Activated T-helper 17 cell treated with anti-CD3 and anti-CD28 coated beads, Interleukin-2, amount 50 U/mL, for 72 hours (primary cell): Measurements from ENCODE around the gene BBS9. TPM values are rescaled to one million over a fixed set of nuclear protein-coding genes. Genes with fewer than 3 reads are reported as not detected.
A peak's percentile ranks its signal among the peaks of the same experiment; 100 is the strongest.
"Not testable (repeated sequence)": the region's sequence is repeated elsewhere in the genome, so short reads cannot be mapped to it uniquely, and the experiment has no call there.

ENCODE experiments used
- ATAC-seq: fragments of 150-1000 bp; cut with Tn5 transposase; replicated peaks from 2 replicates; pipeline ENCODE4 v1.10.0; 2021; ENCODE audit warnings: mild to moderate bottlenecking, moderate library complexity
- H3K27ac Mint-ChIP-seq: one replicate; pipeline ENCODE4 v1.8.0; 2022; ENCODE audit warnings: mixed read lengths
- H3K27me3 Mint-ChIP-seq: one replicate; pipeline ENCODE4 v1.8.0; 2022; ENCODE audit warnings: mixed read lengths
- H3K36me3 Mint-ChIP-seq: one replicate; pipeline ENCODE4 v1.8.0; 2022; ENCODE audit warnings: low read depth, mild to moderate bottlenecking, mixed read lengths
- H3K4me1 Mint-ChIP-seq: one replicate; pipeline ENCODE4 v1.8.0; 2022; ENCODE audit warnings: mixed read lengths
- H3K4me3 Mint-ChIP-seq: one replicate; pipeline ENCODE4 v1.8.0; 2022; ENCODE audit warnings: mild to moderate bottlenecking, mixed read lengths
- H3K9me3 Mint-ChIP-seq: one replicate; pipeline ENCODE4 v1.8.0; 2022; ENCODE audit warnings: mixed read lengths
- total RNA-seq, 2 donors: library from RNA; stranded (reverse); gene quantifications; one replicate each; pipeline ENCODE4 v1.2.3, GENCODE V29; 2022

The BBS9 gene
- total RNA-seq = 10 to 100 TPM; 11.3 to 14.4 TPM

DNA sequence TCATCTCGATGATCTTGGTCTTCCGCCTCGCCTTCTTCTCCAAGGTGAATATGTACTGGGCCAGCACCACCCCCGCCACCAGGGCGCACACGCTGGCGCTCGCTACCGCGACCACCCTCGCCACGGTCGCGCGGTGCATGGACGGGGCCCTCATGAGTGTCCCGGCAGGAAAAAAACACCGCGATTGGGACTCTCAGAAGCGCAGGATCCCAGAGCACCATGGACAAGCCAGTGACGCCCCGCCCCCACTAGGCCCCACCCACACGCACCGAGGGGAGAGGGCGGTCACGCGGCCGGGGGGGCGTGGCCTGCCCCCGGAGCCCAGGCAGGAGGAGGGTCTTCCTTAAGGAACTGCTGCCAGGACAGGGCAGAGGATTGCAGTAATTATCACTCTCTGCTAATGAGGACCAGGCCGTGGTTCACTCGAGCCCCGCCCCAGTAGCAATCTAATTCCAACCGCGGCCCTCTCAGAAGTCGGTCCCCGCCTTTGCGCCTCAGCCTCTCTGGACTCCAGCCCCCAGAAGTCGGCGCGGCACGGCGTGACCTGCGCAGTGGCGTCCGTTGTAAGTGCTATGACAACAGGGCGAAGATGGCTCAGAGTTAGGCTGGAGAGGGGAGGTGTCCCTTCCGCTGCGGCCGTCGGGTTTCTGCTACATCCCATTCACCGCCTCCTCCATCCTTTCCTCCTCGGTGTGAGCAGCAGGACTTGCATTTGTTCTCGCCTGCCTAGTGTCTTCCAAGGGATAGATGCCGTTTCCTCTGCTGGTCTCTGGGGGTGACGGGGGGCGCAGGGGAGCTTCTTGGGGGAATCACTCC is at the start of gene BBS9:
Gene BBS9, plus strand, starts transcription at position 575 of the 816 bp plus-strand sequence. CDS start 16,689 bp downstream, outside the sequence.
- H3K36me3 Mint-ChIP-seq = no peaks in the 10 kb centered on the region
- peak; percentile 98 for ATAC-seq
- peak within 1 kb of the TSS; percentile 90 for H3K27ac Mint-ChIP-seq
- no peaks in the 10 kb centered on the region for H3K27me3 Mint-ChIP-seq
- H3K4me3 Mint-ChIP-seq = peak within 1 kb of the TSS; percentile 95
- peaks cover 6% of the 10 kb centered on the region for H3K4me1 Mint-ChIP-seq
- no peaks in the 10 kb centered on the region for H3K9me3 Mint-ChIP-seq

DNA sequence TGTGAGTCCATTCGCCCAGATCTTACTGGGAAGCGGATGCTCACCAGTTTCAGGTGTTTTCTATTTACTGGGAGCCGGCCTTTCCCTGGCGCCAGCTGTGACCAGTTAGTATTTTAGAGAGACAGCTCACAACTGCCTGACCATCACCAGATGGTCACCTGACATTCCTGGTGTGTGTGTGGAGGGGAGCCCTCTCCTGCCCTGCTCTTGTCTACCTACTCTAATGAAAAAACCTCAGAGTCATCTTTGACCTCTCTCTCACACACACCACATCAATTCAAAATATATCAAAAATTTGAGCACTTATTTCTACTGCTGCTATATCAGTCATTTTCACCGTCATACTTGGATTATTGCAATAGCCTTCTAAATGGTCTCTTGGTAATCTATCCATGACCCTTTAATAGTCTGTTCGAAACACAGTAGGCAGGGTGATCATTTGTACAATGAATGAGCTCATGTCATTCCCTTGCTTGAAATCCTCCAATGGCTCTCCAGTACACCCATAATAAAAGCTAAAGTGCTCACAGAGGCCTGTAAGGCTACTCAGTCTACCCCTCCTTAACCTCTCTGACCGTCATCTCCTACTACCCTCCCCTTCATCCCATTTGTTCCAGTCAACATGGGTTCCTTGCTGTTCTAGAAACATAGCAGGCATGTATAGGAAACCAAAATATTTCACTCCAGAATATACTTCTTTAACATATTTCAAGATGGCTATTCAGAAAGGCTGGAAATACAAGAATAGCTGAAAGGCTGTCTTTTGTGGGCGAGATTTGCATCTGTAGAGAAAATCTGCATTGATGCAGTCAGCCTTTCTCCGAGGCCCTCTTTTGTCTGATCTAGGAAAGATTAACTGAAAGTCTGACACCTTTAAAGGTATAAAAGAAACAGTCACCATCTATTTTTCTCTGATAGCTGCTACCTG is 49.3 kb upstream of the BBS9 start:
- Mint-ChIP-seq H3K4me1 (no peaks in the 10 kb centered on the region), H3K4me3 (no peak overlapping the region), H3K27ac (no peak overlapping the region), H3K9me3 (no peaks in the 10 kb centered on the region), H3K36me3 (no peaks in the 10 kb centered on the region), H3K27me3 (no peaks in the 10 kb centered on the region)
- ATAC-seq = no peak

DNA sequence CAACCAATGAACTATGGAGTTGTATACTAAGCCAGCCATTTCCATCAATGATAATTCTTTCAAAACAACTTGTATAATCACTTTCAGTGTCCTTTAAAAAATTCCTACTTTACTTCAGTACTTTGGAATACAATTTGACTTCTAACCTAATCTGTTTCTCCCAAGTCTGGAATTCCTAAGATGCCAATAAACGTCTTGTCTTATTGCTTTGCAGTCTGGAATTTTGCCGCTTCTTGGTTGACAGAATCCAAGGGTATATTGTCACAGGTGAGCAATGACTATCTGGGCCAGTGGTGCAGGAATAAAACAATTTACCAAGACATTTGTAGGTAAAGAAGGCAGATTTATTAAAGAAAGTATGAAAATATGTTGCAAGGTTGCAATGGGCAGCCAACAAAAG is 42.0 kb upstream of the BBS9 start:
- no peaks in the 10 kb centered on the region for H3K9me3 Mint-ChIP-seq
- no peak overlapping the region for H3K27ac Mint-ChIP-seq
- H3K4me3 Mint-ChIP-seq = no peak overlapping the region
- no peak for ATAC-seq
- H3K4me1 Mint-ChIP-seq = no peaks in the 10 kb centered on the region
- H3K36me3 Mint-ChIP-seq = no peaks in the 10 kb centered on the region
- H3K27me3 Mint-ChIP-seq = no peaks in the 10 kb centered on the region

DNA sequence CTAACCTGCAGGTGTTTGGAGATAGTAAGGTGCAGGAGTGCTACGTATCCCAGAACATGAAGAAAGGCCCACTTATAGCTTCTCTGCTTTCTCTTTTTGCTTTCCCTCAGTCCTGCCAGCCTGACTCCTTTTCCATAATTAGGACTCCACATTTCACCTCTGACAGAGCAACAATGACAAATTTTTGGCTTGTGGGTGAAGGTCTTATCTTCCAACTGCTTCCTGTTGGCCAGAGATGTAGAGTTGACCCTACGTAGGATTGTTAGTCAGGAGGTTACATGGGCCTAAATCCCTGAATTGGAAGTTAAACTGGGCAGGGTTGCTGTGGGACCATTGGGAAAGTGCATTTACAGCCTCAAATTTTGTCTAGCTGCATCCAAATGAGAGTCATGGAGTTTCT is 41.5 kb upstream of the BBS9 start:
- H3K4me3 Mint-ChIP-seq = no peak overlapping the region
- no peak for ATAC-seq
- no peaks in the 10 kb centered on the region for H3K27me3 Mint-ChIP-seq
- no peak overlapping the region for H3K27ac Mint-ChIP-seq
- H3K4me1 Mint-ChIP-seq = no peaks in the 10 kb centered on the region
- no peaks in the 10 kb centered on the region for H3K9me3 Mint-ChIP-seq
- peaks cover 4% of the 10 kb centered on the region for H3K36me3 Mint-ChIP-seq

DNA sequence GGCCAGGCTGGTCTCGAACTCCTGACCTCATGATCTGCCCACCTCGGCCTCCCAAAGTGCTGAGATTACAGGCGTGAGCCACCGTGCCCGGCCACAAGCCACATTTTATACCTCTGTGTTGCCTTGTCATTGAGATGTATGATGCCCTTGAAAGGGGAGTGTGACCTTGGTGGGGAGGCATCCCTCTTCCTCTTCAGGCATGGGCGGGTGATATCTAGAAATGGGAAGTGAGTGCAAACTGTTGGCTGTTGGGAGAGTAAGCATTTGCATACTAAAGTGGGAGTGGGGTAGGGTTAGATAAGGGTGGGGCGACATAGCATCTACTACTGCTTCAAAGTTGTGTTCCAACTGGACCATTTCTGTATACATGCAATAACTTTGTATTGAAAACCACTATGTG is 40.2 kb upstream of the BBS9 start:
- Mint-ChIP-seq H3K27me3 (no peaks in the 10 kb centered on the region), H3K27ac (no peak overlapping the region), H3K4me3 (no peak overlapping the region), H3K36me3 (peaks cover 16% of the 10 kb centered on the region), H3K9me3 (no peaks in the 10 kb centered on the region), H3K4me1 (no peaks in the 10 kb centered on the region)
- ATAC-seq = no peak

DNA sequence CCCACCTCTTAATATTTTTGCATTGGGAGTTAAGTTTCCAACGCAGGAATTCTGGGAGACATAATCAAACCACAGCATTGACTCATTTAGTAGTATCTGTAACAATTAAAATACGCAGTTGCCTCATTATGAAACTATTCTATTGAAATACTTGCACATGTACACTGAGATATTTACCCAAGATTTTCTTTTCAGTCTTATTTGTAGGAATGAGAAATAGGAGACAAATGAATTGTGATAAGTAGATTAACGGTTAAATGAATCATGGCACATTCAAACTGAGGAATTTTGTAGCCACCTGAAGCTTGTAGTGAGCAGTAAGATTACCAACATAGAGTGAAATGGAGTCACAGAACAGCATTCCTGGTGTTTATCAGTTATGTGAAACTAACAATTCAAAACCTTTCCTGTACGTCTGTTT is 38.2 kb upstream of the BBS9 start:
- no peaks in the 10 kb centered on the region for H3K9me3 Mint-ChIP-seq
- H3K36me3 Mint-ChIP-seq = peaks cover 36% of the 10 kb centered on the region
- no peaks in the 10 kb centered on the region for H3K4me1 Mint-ChIP-seq
- H3K27me3 Mint-ChIP-seq = no peaks in the 10 kb centered on the region
- no peak overlapping the region for H3K4me3 Mint-ChIP-seq
- ATAC-seq = no peak
- H3K27ac Mint-ChIP-seq = peak overlapping the region; percentile 16

DNA sequence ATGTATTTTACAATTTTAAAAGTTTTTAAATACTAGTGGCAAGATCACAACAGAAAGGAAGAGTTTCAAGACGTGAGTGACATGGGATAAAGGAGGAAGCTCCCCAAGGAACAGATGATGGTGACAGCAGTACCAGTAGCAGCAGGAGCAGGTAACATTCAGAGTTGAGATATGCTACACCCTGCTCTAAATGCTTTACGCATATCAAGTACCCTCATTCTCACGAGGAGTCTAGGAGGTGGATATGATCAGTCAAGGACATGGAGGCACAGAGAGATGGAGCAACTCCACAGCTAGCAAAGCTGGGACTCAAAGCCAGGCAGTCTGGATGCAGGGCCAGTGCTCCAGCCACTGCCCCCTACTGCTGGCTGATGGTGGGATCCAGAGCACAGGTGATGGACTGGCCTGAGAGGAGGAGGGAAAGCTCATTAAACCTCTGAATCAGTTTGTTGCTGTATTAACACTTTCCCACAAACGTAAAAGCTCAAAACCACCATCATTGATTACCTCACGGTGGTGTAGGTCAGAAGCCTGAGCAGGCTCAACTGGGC is 37.6 kb upstream of the BBS9 start:
- ATAC-seq = no peak
- Mint-ChIP-seq H3K27me3 (no peaks in the 10 kb centered on the region), H3K4me3 (no peak overlapping the region), H3K4me1 (no peaks in the 10 kb centered on the region), H3K9me3 (no peaks in the 10 kb centered on the region), H3K36me3 (peaks cover 42% of the 10 kb centered on the region), H3K27ac (peak overlapping the region; percentile 16)

DNA sequence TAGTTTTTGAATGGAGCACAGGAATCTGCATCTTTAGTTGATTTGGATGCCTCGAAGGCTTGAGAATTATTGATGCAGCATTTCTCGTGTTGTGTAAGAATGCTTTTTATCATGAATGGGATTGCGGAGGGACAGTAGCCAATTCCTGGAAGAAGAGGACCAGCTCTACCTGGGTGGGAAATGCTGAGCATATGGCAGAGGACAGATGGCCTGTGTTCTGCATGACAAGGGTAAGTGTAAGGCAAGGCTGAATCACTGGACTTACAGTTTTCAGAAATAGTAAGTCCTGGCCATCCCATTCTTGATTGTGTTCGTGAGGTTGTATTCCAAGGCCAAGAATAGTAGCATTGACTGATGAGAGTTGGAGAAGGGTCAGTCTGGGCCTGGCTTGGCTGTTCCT is 36.1 kb upstream of the BBS9 start:
- peaks cover 58% of the 10 kb centered on the region for H3K36me3 Mint-ChIP-seq
- peak overlapping the region; percentile 50 for H3K27ac Mint-ChIP-seq
- no peaks in the 10 kb centered on the region for H3K9me3 Mint-ChIP-seq
- no peaks in the 10 kb centered on the region for H3K4me1 Mint-ChIP-seq
- H3K4me3 Mint-ChIP-seq = no peak overlapping the region
- ATAC-seq = no peak
- H3K27me3 Mint-ChIP-seq = no peaks in the 10 kb centered on the region

DNA sequence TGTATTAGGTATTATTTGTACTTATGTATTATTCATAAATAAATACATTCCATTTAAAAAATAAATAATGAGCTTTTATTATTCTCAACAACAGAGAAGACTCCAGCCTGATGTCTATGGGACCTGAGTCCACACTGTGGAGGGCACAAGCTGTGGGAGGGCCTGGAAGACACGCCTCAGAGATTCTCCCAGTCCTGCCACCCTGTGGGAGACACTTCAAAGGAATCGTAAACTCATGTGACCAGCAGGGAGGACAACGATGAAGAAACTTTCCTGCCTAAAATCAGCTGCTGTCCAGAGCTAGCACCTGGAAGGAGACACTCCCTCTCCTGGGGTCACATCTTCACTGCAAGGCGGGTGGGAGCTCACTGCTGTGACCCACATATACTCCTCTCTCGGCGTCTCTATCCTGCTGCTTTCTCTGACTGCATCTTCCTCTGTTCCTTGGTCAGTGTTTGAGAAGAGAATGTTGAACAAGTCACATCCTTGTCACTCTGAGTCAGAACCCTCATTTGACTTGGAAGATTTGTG is 34.6 kb upstream of the BBS9 start:
- not testable (repeated sequence) for H3K27me3 Mint-ChIP-seq, H3K4me3 Mint-ChIP-seq, H3K9me3 Mint-ChIP-seq, ATAC-seq, H3K27ac Mint-ChIP-seq, H3K4me1 Mint-ChIP-seq
- H3K36me3 Mint-ChIP-seq = peaks cover 73% of the 10 kb centered on the region

DNA sequence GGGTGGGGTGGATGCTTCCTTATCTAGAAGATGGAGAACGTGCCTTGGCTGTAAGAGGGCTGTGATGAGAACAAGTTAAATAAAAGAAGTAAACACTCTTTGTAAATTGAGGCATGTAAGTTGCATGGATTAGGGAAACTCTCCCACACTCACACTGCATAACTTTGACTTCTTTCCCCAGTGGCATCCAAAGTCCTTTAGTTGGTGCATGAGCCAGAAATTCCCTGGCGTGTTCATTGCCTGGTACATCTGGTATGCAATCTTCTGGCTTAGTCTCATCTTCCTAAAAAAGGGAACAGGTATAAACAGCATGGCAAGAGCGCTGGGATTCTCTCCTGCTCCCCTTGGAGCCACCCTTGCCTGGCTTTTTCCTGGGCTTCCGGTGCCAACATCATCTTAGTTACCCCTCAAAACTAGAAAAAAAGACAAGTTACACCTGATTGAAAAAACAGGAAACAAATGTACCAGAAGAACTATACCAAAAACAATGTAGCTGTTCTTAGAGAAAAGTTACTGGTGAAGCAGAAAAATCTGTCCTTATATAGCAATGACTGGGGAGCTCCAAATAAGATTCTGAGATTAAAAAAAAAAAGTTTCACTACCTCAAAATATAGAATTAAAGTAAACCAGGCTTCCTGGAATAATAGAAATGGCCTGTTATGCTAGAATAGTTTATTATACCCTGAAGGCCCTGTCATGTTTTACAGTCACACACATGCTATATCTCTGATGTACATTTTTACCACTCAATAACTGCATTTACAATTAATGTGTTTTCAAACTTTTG is 30.0 kb upstream of the BBS9 start:
- peaks cover 100% of the 10 kb centered on the region for H3K36me3 Mint-ChIP-seq
- no peak overlapping the region for H3K4me3 Mint-ChIP-seq
- no peaks in the 10 kb centered on the region for H3K4me1 Mint-ChIP-seq
- no peak for ATAC-seq
- no peaks in the 10 kb centered on the region for H3K9me3 Mint-ChIP-seq
- H3K27me3 Mint-ChIP-seq = no peaks in the 10 kb centered on the region
- H3K27ac Mint-ChIP-seq = no peak overlapping the region

DNA sequence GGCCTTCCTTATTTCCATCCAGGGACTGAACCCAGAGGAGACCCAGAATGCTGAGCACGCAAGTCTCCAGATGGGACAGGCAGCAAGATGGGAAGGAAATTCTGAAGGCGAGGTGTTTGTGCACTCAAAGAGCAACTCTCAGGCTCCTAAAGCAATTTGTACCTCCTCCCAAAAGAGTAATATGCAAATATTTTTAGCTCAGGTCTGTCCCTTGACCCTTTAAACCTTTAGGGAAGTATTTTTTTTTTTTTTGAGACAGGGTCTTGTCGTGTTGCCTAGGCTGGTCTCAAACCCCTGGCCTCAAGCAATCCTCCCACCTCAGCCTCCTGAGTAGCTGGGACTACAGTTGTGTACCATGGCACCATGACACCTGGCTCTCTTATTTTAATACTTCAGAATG is 28.6 kb upstream of the BBS9 start:
- H3K27ac Mint-ChIP-seq = no peak overlapping the region
- H3K4me1 Mint-ChIP-seq = peaks cover 7% of the 10 kb centered on the region
- H3K4me3 Mint-ChIP-seq = no peak overlapping the region
- no peaks in the 10 kb centered on the region for H3K9me3 Mint-ChIP-seq
- ATAC-seq = no peak
- peaks cover 86% of the 10 kb centered on the region for H3K36me3 Mint-ChIP-seq
- H3K27me3 Mint-ChIP-seq = no peaks in the 10 kb centered on the region

DNA sequence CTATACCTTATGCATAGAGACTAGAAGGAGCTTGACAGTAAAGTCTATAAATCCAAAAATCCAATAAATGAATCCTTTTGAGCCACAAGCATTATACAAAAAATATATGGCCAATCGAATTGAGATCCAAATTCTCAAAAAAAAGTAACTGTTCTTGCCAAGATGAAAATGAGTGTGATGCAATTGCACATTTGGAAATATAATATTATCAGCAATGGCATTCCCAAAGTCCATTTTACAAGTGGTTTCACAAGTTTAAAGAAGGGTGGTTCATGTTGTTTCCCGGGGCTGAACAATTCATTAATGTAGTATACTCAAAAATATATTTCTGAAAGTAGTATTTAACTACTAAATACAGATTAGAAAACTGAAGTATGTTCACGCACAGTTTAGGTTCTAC is 27.5 kb upstream of the BBS9 start:
- peaks cover 7% of the 10 kb centered on the region for H3K4me1 Mint-ChIP-seq
- no peaks in the 10 kb centered on the region for H3K9me3 Mint-ChIP-seq
- no peak overlapping the region for H3K4me3 Mint-ChIP-seq
- ATAC-seq = no peak
- peaks cover 75% of the 10 kb centered on the region for H3K36me3 Mint-ChIP-seq
- no peak overlapping the region for H3K27ac Mint-ChIP-seq
- no peaks in the 10 kb centered on the region for H3K27me3 Mint-ChIP-seq

DNA sequence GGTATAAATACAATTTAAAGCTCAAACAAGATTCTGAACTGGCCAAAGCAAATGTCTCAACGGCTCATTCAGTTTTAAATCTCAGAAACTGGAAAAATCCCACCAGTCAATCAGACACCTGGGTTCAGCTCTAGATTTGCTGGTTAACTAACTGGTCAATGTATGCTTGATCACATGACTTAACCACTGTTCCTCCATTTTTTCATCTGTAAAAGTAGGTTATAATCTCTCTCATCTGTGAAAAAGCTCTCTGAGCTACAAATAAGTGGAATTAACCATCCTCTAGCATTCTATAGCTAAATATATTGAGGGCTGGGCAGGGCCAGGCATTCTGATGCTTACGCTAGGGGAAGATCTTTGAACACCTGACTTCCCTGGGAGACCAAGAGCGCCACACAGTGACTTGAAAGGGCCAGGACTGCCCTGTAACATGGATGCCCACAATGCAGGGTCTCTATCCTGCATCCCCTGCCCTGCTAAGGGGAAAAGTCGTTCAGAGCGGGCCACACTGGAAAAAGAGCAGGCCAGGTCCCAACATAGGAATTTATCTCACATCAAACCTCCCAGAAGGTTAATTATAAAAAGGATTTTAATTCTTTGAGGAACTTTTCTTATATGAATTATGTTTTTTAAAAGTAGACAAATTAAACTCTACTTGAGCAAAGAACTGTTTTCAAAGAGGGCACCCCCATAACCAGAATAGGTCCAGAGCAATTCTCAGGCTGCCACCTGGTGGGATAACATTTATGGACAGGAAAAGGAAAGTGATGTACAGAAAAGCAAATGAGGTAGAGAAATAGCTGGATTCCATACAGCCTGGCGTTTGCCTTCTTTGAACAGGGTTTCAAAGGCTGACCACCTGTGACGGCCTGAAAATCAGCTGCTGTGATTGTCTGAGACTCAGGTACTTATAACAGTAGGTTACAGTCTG is 22.0 kb upstream of the BBS9 start:
- peak; percentile 25 for ATAC-seq
- peaks cover 24% of the 10 kb centered on the region for H3K4me1 Mint-ChIP-seq
- H3K36me3 Mint-ChIP-seq = peaks cover 20% of the 10 kb centered on the region
- H3K27ac Mint-ChIP-seq = peak overlapping the region; percentile 94
- peaks cover 3% of the 10 kb centered on the region for H3K27me3 Mint-ChIP-seq
- H3K9me3 Mint-ChIP-seq = no peaks in the 10 kb centered on the region
- peak overlapping the region; percentile 98 for H3K4me3 Mint-ChIP-seq
